KMS-11 (cell line): Measurements from ENCODE around the gene MAGEA10.
"Not testable (repeated sequence)": the region's sequence is repeated elsewhere in the genome, so short reads cannot be mapped to it uniquely, and the experiment has no call there.

Experiments
- H2AFZ ChIP-seq: fragments of 200-600 bp; sonication (generic); 2 replicates; pipeline ENCODE4 v1.6.1; 2016; ENCODE audit warnings: antibody characterized with exemption, mixed run types, low read depth
- H3K27ac ChIP-seq: fragments of 200-600 bp; sonication (generic); 2 replicates; pipeline ENCODE4 v1.6.1; 2016; ENCODE audit warnings: mild to moderate bottlenecking, mixed run types
- H3K27me3 ChIP-seq: fragments of 200-600 bp; sonication (generic); 2 replicates; pipeline ENCODE4 v1.6.1; 2017; ENCODE audit warnings: mild to moderate bottlenecking, low read depth, mixed run types, moderate library complexity; ENCODE audit not compliant: insufficient read depth
- H3K36me3 ChIP-seq: fragments of 200-600 bp; sonication (generic); 2 replicates; pipeline ENCODE4 v1.6.1; 2017; ENCODE audit warnings: mild to moderate bottlenecking, mixed run types; ENCODE audit not compliant: insufficient read depth
- H3K4me1 ChIP-seq: fragments of 200-600 bp; sonication (generic); 2 replicates; pipeline ENCODE4 v1.6.1; 2016; ENCODE audit warnings: mild to moderate bottlenecking, low read depth, mixed run types; ENCODE audit not compliant: poor library complexity, severe bottlenecking
- H3K4me2 ChIP-seq: fragments of 200-600 bp; sonication (generic); 2 replicates; pipeline ENCODE4 v1.7.0; 2016; ENCODE audit warnings: mild to moderate bottlenecking, mixed run types
- H3K4me3 ChIP-seq: fragments of 200-600 bp; sonication (generic); IDR thresholded peaks from 2 replicates; pipeline ENCODE4 v1.6.1; 2017; ENCODE audit warnings: low read depth, low read length, mixed read lengths; ENCODE audit not compliant: insufficient read depth
- H3K79me2 ChIP-seq: fragments of 200-600 bp; sonication (generic); 2 replicates; pipeline ENCODE4 v1.6.1; 2016; ENCODE audit warnings: low read depth, mixed run types; ENCODE audit not compliant: insufficient read depth
- H3K9ac ChIP-seq: fragments of 200-600 bp; sonication (generic); 2 replicates; pipeline ENCODE4 v1.6.1; 2016; ENCODE audit warnings: mild to moderate bottlenecking, mixed run types
- H4K20me1 ChIP-seq: fragments of 200-600 bp; sonication (generic); 2 replicates; pipeline ENCODE4 v1.6.1; 2016; ENCODE audit warnings: mild to moderate bottlenecking, mixed run types; ENCODE audit not compliant: insufficient read depth
- TF ChIP-seq, protein P1 (sequence below): fragments of 200-600 bp; sonication (generic); conservative IDR thresholded peaks from 2 replicates; pipeline ENCODE4 v1.6.1; 2017; ENCODE audit warnings: low read depth, mild to moderate bottlenecking, antibody characterized with exemption, low read length, moderate library complexity, mixed read lengths

Gene MAGEA10

GRCh38 chrX:152138388-152138784 is at the start of gene MAGEA10:
MAGEA10 (minus strand) TSS chrX:152138577; CDS start chrX:152135620, 2,957 bp downstream.
- H3K27ac ChIP-seq = no peak within 1 kb of the TSS
- no peaks in the 10 kb centered on the region for H3K36me3 ChIP-seq
- H3K27me3 ChIP-seq = no peaks in the 10 kb centered on the region
- no peaks in the 10 kb centered on the region for H3K79me2 ChIP-seq
- no peak within 1 kb of the TSS for H3K9ac ChIP-seq
- no peak within 1 kb of the TSS for H3K4me3 ChIP-seq
- no peak within 1 kb of the TSS for H3K4me2 ChIP-seq
- no peaks in the 10 kb centered on the region for H4K20me1 ChIP-seq
- no peaks in the 10 kb centered on the region for H3K4me1 ChIP-seq
- no peak within 1 kb of the TSS for H2AFZ ChIP-seq
- TF ChIP-seq, protein P1, sequence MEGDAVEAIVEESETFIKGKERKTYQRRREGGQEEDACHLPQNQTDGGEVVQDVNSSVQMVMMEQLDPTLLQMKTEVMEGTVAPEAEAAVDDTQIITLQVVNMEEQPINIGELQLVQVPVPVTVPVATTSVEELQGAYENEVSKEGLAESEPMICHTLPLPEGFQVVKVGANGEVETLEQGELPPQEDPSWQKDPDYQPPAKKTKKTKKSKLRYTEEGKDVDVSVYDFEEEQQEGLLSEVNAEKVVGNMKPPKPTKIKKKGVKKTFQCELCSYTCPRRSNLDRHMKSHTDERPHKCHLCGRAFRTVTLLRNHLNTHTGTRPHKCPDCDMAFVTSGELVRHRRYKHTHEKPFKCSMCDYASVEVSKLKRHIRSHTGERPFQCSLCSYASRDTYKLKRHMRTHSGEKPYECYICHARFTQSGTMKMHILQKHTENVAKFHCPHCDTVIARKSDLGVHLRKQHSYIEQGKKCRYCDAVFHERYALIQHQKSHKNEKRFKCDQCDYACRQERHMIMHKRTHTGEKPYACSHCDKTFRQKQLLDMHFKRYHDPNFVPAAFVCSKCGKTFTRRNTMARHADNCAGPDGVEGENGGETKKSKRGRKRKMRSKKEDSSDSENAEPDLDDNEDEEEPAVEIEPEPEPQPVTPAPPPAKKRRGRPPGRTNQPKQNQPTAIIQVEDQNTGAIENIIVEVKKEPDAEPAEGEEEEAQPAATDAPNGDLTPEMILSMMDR = no peak

GRCh38 chrX:152177497-152178269 is 39.3 kb upstream of the MAGEA10 start:
- Histone ChIP-seq H3K4me2 (no peak overlapping the region), H3K27ac (no peak overlapping the region), H3K9ac (no peak overlapping the region), H2AFZ (no peak overlapping the region), H3K4me1 (no peaks in the 10 kb centered on the region), H3K36me3 (no peaks in the 10 kb centered on the region), H3K79me2 (no peaks in the 10 kb centered on the region), H3K4me3 (no peak overlapping the region), H4K20me1 (no peaks in the 10 kb centered on the region), H3K27me3 (no peaks in the 10 kb centered on the region)
- TF ChIP-seq, protein P1 = no peak

- Histone ChIP-seq H3K4me3 (no peak overlapping the region), H4K20me1 (no peaks in the 10 kb centered on the region), H2AFZ (no peak overlapping the region), H3K4me1 (no peaks in the 10 kb centered on the region), H3K36me3 (no peaks in the 10 kb centered on the region), H3K4me2 (no peak overlapping the region), H3K27me3 (no peaks in the 10 kb centered on the region), H3K79me2 (no peaks in the 10 kb centered on the region), H3K27ac (no peak overlapping the region), H3K9ac (no peak overlapping the region)
- TF ChIP-seq, protein P1 = no peak
These were observed 38.7 kb upstream of the MAGEA10 start for GRCh38 chrX:152177052-152177451.

DNA sequence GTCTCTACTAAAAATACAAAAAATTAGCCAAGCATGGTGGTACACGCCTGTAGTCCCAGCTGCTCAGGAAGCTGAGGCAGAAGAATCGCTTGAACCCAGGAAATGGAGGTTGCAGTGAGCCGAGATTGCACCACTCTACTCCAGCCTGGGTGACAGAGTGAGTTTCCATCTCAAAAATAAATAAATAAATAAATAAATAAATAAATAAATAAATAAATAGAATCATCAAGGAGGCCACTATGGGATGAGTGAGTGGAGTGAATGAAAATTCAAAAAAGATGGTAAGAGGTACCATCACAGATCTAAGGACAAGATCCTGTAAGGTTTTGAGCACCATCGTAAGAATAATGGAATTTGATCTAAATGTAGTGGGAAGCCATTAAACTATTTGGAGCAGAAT is 37.5 kb upstream of the MAGEA10 start:
- H3K36me3 ChIP-seq, H3K4me1 ChIP-seq, H3K79me2 ChIP-seq, H3K4me2 ChIP-seq, H3K4me3 ChIP-seq, H3K27ac ChIP-seq, H3K27me3 ChIP-seq, H2AFZ ChIP-seq, H4K20me1 ChIP-seq, H3K9ac ChIP-seq: not testable (repeated sequence)

GRCh38 chrX:152173923-152174322 is 35.5 kb upstream of the MAGEA10 start:
- not testable (repeated sequence) for H3K4me3 ChIP-seq, H2AFZ ChIP-seq, H3K27me3 ChIP-seq, H4K20me1 ChIP-seq, H3K79me2 ChIP-seq, H3K9ac ChIP-seq, H3K4me1 ChIP-seq, H3K27ac ChIP-seq, H3K4me2 ChIP-seq, H3K36me3 ChIP-seq
